Peyer's patch (tissue), 4 donors: Measurements from ENCODE around the gene TAS2R43. TPM values are rescaled to one million over a fixed set of nuclear protein-coding genes. Genes with fewer than 3 reads are reported as not detected.
"Not testable (repeated sequence)": the region's sequence is repeated elsewhere in the genome, so short reads cannot be mapped to it uniquely, and the experiment has no call there.

Source experiments
- DNase-seq, 3 donors: peaks; one replicate each; pipeline ENCODE4 v3.0.0-alpha.2; 2017 to 2019
- H3K27ac ChIP-seq, 4 donors: fragments of 200-600 bp; sonication (generic); one replicate each; pipeline ENCODE4 v1.5.1; 2016 to 2019
- H3K27me3 ChIP-seq, 2 donors: fragments of 200-600 bp; sonication (generic); one replicate each; pipeline ENCODE4 v1.5.1; 2019
- H3K36me3 ChIP-seq, 3 donors: fragments of 200-600 bp; sonication (generic); one replicate each; pipeline ENCODE4 v1.5.1; 2016 to 2019
- H3K4me1 ChIP-seq, 4 donors: fragments of 200-600 bp; sonication (generic); one replicate each; pipeline ENCODE4 v1.5.1; 2016 to 2019
- H3K4me3 ChIP-seq, 4 donors: fragments of 200-600 bp; sonication (generic); 1 replicate in 3 of 4; 2 replicates in 1 of 4; pipeline ENCODE4 v1.5.1; 2016 to 2019; ENCODE audit warnings: mild to moderate bottlenecking in 1 of 4
- H3K9me3 ChIP-seq, 4 donors: fragments of 200-600 bp; sonication (generic); one replicate each; pipeline ENCODE4 v1.5.1; 2016 to 2019; ENCODE audit warnings: mild to moderate bottlenecking in 1 of 4
- CTCF ChIP-seq, 6 experiments: fragments of 450-650 bp in 4 of 6; fragments of 200-600 bp in 2 of 6; sonication (generic) in 1 of 6; IDR thresholded peaks; one replicate each; pipeline ENCODE4 v1.5.1; 2017 to 2019; ENCODE audit warnings: antibody characterized with exemption in 6 of 6, mild to moderate bottlenecking in 3 of 6, moderate library complexity in 1 of 6
- POLR2A ChIP-seq, 2 donors: fragments of 450-650 bp; IDR thresholded peaks; one replicate each; pipeline ENCODE4 v1.5.1; 2017; ENCODE audit warnings: antibody characterized with exemption in 2 of 2, mild to moderate bottlenecking in 2 of 2, moderate library complexity in 2 of 2
- total RNA-seq, 4 donors: library from RNA; depleted of rRNA; stranded (reverse); fragments of >200 nt; gene quantifications; one replicate each; pipeline ENCODE4 v1.1.0, GENCODE V29; 2016

Gene TAS2R43
- total RNA-seq, 4 donors from 2014 or later, result 2.1 to 7.4 (median 5.7) TPM

GRCh38 chr12:11130999-11131398 lies 38.9 kb upstream of the TAS2R43 start:
- DNase-seq, result no peak
- TF ChIP-seq CTCF (IDR thresholded peaks at IDR 0.05), result no peak
- no peak for TF ChIP-seq POLR2A (IDR thresholded peaks at IDR 0.05)
- Histone ChIP-seq H3K36me3 (no peaks in the 10 kb centered on the region), H3K27ac (no peak overlapping the region), H3K27me3 (no peaks in the 10 kb centered on the region), H3K4me1 (no peaks in the 10 kb centered on the region), H3K4me3 (no peak overlapping the region), H3K9me3 (no peaks in the 10 kb centered on the region)

GRCh38 chr12:11130382-11130781 lies 38.3 kb upstream of the TAS2R43 start:
- no peak for TF ChIP-seq POLR2A (IDR thresholded peaks at IDR 0.05)
- no peak for TF ChIP-seq CTCF (IDR thresholded peaks at IDR 0.05)
- H3K4me1 ChIP-seq, result no peaks in the 10 kb centered on the region

GRCh38 chr12:11114130-11114529 lies 22.0 kb upstream of the TAS2R43 start:
- H3K27me3 ChIP-seq, H3K4me1 ChIP-seq, H3K27ac ChIP-seq, DNase-seq, H3K4me3 ChIP-seq, H3K9me3 ChIP-seq, H3K36me3 ChIP-seq: not testable (repeated sequence)

More at GRCh38 chr12:11130382-11130781, 38.3 kb upstream of the TAS2R43 start:
- no peaks in the 10 kb centered on the region for H3K9me3 ChIP-seq
- no peaks in the 10 kb centered on the region for H3K36me3 ChIP-seq
- H3K4me3 ChIP-seq, result no peak overlapping the region
- DNase-seq, result no peak
- H3K27me3 ChIP-seq, result no peaks in the 10 kb centered on the region
- H3K27ac ChIP-seq, result no peak overlapping the region

GRCh38 chr12:11111213-11111612 lies 19.1 kb upstream of the TAS2R43 start:
- not testable (repeated sequence) for H3K4me3 ChIP-seq, H3K4me1 ChIP-seq, H3K27ac ChIP-seq, H3K27me3 ChIP-seq, H3K36me3 ChIP-seq, DNase-seq, H3K9me3 ChIP-seq

GRCh38 chr12:11108862-11109261 lies 16.7 kb upstream of the TAS2R43 start:
- Histone ChIP-seq H3K27ac (no peak overlapping the region), H3K4me3 (no peak overlapping the region), H3K9me3 (peaks cover 0 to 3% (median 0%) of the 10 kb centered on the region in 4 donors), H3K4me1 (no peaks in the 10 kb centered on the region), H3K27me3 (no peaks in the 10 kb centered on the region), H3K36me3 (no peaks in the 10 kb centered on the region)
- no peak for DNase-seq
- TF ChIP-seq POLR2A (IDR thresholded peaks at IDR 0.05) (no peak), CTCF (IDR thresholded peaks at IDR 0.05) (no peak)

- H3K4me1 ChIP-seq, result no peaks in the 10 kb centered on the region
- no peak for DNase-seq
These were observed 15.6 kb upstream of the TAS2R43 start for GRCh38 chr12:11107719-11108118.

More at GRCh38 chr12:11107719-11108118, 15.6 kb upstream of the TAS2R43 start:
- no peaks in the 10 kb centered on the region for H3K27me3 ChIP-seq
- no peak for TF ChIP-seq CTCF (IDR thresholded peaks at IDR 0.05)
- no peak overlapping the region for H3K4me3 ChIP-seq
- no peak overlapping the region for H3K27ac ChIP-seq
- H3K36me3 ChIP-seq, result no peaks in the 10 kb centered on the region
- H3K9me3 ChIP-seq, result peaks cover 0 to 3% (median 0%) of the 10 kb centered on the region in 4 donors
